Activated T-cell treated with anti-CD3 and anti-CD28 coated beads, Interleukin-2, amount 50 U/mL, for 48 hours (primary cell): ENCODE data around the gene ABCC6.
"Not testable (repeated sequence)": the region's sequence is repeated elsewhere in the genome, so short reads cannot be mapped to it uniquely, and the experiment has no call there.

Source experiments
- DNase-seq, 2 experiments: peaks; one replicate each; pipeline ENCODE4 v3.0.0-alpha.2; 2020

Gene ABCC6

DNA sequence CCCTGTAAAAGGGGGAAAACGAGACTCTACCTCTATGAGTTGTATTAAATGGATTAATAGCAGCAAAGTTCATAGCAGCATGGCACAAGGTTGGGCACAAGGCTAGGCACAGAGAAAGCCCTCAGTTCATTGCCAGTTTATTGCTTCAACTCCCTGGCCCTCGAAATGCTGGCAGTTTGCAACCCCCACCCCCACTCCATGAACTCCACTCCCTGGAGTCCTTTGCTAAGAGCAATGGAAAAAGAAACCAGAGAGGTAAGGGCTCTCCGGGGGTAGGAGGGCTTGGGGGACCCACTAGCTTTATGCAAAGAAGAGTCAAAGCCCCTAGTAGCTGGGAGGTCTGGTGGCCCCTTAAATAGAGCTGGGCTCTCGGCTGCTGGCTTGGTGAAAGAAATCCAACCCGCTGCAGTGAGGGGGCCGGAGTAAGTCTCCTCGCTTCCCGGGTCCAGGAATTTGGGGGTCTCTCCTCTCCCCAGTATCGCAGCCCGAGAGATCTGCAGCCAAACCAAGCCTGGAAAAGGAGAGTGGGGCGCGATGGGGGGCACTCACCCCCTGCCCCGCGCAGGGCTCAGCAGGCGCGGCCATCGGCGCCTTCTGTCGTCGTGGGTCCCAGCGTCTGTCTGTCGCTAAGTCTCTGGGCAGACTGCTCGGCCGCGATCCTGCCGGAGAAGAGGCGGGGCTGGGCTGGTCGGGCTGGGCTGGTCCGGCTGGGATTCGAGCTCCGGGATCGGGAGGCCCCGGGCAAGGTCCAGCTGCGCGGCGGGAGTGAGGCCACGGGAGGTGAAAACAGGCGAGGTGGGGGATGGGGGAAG, at the start of gene ABCC6:
Gene ABCC6, minus strand, starts transcription at position 645 of the 812 bp plus-strand sequence. Its CDS starts 60 bp downstream, at position 585.
- DNase-seq = not testable (repeated sequence)

DNA sequence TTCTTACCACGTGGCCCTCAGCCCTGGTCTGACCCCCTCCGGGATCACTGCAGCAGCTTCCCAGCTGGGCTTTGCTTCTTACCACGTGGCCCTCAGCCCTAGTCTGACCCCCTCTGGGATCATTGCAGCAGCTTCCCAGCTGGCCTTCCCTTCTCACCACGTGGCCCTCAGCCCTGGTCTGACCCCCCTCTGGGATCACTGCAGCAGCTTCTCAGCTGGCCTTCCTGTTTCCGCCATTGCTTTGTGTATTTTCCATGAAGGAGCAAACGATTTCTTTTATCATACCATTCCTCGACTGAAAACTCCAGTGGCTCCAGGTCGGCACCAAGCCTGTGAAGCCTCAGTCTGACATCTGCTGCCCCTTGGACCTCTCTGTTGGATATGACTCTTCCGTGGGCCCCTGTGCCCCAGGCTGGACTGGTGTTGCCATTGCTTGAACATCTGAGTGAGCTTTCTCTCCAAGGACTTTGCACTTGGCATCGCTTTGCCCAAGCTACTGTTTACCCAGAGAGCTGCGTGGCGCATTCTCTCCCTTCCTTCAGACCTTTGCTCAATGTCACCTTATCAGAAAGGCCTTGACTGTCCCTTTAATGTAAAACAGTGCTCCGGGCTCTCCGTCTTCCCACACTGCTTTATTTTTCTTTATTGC, 49.4 kb upstream of the ABCC6 start:
- not testable (repeated sequence) for DNase-seq

DNA sequence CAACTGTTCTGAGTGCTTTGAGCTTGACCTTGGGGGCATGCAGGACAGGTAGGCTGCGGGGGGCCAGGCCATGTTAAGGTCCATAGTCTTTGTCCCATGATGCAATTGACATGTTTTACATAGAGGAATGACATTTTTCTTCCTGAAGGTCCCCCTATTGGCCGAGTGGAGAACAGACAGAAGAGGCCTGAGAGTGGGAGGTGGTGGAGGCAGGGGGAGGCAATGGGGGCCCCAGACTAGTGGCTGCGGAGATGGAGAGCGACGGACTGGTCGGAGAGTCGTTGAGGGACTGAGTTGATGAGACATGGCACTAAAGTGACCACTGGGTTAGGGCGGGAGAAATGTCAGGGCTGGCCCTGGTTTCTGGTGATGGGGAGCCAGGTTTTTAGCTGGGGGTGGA, 48.4 kb upstream of the ABCC6 start:
- not testable (repeated sequence) for DNase-seq

GRCh38 chr16:16268185-16268808, 45.0 kb upstream of the ABCC6 start:
- DNase-seq = not testable (repeated sequence)

DNA sequence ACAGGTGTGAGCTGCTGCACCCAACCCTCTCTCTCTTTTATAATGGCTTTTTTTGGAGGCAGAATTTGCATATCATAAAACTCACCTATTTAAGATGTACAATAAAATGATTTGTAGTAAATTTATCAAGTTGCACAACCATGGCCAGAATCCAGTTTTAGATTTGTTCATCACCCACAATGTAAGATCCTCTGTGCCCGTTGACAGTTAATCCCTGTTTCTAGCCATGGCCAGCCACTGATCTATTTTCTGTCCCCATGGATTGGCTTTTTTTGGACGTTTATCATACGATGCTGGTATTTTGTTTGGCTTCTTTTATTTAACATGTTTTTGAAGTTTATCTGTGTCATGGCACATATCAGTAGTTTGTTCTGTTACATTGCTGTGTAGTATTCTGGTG, 44.4 kb upstream of the ABCC6 start:
- not testable (repeated sequence) for DNase-seq

- DNase-seq = not testable (repeated sequence)
Measured at GRCh38 chr16:16265044-16265443, 41.8 kb upstream of the ABCC6 start.

DNA sequence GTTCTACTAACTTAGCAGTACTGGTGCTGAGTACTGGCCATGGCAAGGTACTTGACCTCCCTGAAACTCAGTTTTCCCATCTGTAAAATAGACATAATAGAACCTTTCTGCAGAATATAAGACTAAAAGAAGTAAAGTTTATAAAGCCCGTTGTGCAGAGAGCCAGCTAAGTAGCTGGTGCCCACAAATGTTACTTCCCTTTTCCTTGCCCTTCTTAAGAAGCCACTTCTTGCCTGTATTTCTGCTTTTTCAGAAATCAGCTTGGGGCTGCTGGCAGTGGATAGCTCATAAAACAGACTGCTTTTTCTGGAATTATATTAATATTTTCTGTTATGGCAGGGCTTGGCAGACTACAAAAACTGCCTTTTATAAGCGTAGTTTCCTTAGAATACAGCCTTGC, 40.7 kb upstream of the ABCC6 start:
- DNase-seq = not testable (repeated sequence)

DNA sequence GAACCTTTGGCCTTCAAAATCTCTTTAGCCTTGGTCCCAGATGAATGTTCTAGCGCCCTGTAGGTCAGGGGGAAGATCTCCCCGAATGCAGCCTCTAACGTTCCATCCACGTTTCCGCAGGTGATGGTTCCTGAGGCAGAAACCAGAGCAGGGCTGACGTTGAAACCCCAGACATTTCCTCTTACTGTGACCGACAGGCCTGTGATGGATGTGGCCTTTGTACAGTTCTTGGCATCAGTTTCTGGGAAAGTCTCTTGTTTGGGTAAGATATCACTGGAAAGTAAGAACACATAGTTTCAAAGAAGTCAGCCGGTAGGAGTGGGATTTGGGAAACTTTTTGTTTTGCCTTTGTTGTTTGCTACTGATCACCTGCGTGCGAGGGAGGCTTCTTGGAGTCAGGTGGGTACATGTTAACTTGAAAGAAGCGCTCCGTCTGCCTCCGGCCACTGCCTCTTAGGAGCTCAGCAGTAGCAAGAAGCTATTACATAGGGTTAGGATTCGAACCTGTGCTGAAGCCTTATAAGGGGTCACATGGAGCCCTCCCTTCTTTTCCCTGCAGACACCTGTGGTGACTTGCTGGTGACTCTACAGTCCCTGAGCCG, 39.8 kb upstream of the ABCC6 start:
- not testable (repeated sequence) for DNase-seq

DNA sequence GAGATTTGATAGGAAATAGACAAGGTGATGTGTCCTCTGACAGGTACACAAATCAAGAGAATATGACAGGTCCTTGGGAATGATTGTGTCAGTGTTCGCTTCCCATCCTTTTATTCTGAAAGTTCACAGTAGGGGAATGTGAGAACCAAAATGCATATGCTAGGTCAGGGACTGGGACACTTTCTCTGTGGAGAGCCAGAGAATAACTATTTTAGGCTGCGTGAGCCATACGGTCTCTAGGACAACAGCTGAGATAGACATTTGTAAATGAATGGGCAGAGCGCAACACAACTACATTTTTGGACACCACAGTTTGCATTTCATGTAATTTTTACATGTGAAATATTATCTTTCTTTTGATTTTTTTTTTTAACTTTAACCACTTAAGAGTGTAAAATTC, 36.7 kb upstream of the ABCC6 start:
- DNase-seq = not testable (repeated sequence)

GRCh38 chr16:16258822-16259221, 35.5 kb upstream of the ABCC6 start:
- DNase-seq = not testable (repeated sequence)

DNA sequence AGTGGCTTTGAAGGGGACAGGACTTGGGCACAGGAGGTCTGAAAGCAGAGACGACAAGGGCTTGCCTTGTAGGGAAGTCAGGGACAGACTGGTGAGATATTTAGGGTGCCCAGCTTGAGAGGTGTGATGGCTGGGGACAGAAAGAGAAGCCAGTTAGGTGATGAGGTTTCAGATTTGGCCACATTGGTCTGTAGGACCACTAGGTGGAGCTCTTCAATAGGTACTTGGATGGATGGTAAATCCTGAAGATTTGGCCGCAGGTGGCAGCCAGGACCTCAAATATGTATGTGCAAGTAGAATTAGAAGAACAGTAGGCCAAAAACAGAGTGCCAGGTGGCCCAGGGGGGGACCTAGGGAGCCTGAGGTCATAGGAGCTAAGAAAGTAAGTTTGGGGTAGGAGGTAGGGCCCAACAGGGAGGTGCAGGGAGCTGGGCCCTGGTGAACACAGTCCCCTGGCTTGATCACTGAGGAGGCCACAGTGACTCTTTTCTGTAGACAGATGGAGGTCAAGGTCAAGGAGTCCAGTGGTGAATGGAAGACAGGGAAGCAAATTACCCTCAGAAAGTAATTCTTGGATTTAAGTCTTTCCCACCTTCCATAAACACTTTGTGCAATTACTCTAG, 34.1 kb upstream of the ABCC6 start:
- DNase-seq = peak in 1 of 2 experiments; percentile 17

DNA sequence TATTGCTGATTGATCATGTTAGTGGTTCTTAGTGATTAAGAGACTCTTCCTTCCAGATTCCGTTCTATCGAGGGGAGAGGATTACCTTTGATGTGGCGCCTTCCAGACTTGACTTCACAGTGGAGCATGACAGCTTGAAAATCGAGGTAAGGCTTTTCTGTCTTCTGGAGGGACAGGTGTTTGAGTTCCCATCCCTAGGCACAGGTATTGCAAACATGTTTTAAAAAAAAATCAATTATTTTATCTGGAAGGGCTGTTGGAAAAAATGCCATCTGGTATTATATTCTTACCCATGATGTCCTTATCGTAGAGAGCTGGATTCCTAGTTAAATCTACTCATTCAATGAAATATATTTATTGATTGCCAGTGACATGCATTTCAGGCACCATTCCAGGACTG, 29.1 kb upstream of the ABCC6 start:
- not testable (repeated sequence) for DNase-seq

DNA sequence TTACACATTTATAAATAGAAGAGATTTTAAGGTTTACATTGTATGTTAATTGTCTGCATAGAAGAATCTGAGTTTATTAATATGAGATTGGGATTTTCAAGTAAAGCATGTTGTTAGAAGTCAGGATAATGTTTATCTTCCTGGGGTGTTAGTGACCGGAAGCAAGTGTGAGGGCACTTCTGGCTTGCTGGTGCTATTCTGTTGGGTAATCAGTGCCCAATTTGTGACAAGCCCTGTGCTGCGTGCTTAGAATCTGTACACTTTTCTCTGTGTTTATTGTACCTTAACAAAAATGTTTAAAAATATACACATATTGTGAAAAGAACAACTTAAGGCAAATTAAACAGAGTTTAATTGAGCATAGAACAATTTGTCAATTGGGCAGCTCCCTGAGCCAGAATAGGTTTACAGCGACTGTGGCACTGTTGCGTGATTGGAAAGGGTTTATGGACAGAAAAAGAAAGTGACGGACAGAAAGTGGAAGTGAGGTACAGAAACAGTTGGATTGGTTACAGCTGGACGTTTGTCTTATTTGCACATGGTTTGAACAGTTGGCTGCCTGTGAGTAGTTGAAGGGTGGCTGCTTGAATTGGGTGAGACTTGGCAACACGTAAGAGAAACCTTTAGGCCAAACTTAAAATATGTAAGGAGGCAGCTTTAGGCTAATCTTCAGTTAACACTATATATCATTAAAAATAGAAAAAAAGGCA, 26.5 kb upstream of the ABCC6 start:
- DNase-seq = not testable (repeated sequence)

DNA sequence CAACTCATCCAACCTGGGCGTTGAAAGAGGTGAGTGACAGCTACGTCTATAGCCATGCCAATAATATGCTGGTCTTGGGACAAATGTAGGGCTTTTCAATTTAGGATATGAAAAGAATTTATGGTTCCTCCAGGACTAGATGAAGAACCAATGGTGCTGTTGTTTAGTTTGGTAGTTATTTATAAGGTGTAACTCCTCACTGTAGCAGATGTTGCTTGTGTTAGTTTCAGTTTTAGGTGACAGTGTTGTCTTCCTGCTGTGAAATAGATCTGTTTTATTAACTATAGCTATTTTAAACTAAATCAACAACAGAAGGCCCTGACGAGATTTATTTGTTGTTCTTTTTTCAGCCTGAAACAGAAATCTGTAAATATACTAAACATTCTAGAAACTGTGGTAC, 24.1 kb upstream of the ABCC6 start:
- not testable (repeated sequence) for DNase-seq

GRCh38 chr16:16246578-16247262, 23.4 kb upstream of the ABCC6 start:
- DNase-seq = not testable (repeated sequence)

GRCh38 chr16:16243886-16244285, 20.6 kb upstream of the ABCC6 start:
- not testable (repeated sequence) for DNase-seq

GRCh38 chr16:16240667-16241066, 17.4 kb upstream of the ABCC6 start:
- not testable (repeated sequence) for DNase-seq

DNA sequence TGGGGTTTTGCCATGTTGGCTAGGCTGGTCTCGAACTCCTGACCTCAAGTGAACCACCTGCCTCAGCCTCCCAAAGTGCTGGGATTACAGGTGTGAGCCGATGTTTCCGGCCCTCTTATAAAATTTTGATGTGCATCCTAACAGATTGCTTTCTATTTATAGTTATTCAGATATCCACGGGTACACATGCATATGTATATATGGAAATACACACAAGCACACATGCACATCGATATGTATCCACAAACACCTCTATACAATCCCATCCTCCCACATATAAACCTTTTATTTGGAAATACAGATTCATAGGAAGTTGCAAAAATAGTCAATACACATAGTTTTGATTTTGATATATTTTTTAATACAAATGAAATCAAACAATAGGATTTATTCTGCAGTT, 14.4 kb upstream of the ABCC6 start:
- DNase-seq = not testable (repeated sequence)

DNA sequence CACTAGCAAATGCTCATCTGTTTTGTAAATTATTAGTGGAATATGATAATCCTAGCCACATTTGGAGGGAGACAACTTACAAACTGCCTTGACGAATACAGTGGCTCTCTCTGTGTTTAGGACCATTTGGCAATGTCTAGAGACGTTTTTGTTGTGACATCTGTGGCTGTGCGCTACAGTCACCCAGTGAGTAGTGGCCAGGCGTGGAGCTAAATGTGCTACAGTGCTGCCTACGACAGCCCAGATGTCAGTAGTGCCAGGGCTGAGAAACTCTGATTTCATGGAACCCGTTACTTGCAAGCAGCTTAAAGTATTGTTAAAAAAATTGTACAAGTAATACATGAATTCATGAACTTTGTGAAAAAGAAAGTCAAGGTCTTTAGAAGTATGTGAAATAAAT, 13.8 kb upstream of the ABCC6 start:
- not testable (repeated sequence) for DNase-seq

DNA sequence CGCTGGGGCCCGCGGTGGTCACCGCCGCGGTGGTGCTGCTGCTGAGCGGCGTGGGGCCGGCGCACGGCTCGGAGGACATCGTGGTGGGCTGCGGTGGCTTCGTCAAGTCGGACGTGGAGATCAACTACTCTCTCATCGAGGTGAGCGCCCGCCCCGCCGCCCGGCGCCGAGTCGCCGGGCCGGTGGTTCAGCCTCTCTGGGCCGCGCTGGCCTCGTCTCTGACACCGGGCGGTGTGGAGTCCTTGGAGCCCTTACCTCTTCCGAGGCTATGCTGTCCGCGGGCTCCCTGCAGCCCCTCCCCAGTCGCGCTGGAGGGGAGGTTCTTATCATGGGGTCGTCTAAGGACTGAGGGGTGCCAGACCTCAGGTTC, 9.4 kb upstream of the ABCC6 start:
- not testable (repeated sequence) for DNase-seq

DNA sequence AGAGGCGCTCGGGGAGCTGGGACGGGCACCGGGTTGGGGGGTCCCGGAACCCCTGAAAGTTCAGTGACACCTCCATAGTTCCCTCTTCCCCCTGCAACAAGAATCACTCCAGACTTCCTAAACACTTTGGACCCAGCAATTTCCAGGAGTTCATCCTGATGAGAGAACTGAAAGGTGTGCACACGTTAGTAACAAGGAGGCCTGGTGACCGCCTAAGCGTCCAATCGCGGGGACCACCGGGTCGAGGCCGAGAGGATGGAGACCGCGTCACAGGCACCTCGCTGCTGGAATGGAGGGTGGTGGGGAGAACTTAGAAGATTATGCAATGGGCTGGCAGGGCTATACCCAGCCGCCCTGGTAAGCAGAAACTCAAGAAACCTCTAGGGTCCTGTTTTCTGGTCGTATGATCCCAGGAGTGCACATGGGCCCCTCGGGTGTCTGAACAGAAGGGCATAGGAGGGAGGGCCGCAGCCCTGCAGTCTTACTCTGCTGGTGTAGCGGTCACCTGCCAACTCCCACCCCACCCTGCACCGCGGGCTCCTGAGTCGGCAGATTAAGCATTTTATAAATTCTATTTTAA, 458 bp upstream of the ABCC6 start:
- DNase-seq = not testable (repeated sequence)
